CD4-positive, alpha-beta T cell treated with Interleukin-1 beta for 1 hour (primary cell): ENCODE results near the gene VWA8.
"Not testable (repeated sequence)": the region's sequence is repeated elsewhere in the genome, so short reads cannot be mapped to it uniquely, and the experiment has no call there.

Experiments
- DNase-seq, 2 donors: peaks; one replicate each; pipeline ENCODE4 v3.0.0-alpha.2; 2020 to 2022

VWA8 gene

DNA sequence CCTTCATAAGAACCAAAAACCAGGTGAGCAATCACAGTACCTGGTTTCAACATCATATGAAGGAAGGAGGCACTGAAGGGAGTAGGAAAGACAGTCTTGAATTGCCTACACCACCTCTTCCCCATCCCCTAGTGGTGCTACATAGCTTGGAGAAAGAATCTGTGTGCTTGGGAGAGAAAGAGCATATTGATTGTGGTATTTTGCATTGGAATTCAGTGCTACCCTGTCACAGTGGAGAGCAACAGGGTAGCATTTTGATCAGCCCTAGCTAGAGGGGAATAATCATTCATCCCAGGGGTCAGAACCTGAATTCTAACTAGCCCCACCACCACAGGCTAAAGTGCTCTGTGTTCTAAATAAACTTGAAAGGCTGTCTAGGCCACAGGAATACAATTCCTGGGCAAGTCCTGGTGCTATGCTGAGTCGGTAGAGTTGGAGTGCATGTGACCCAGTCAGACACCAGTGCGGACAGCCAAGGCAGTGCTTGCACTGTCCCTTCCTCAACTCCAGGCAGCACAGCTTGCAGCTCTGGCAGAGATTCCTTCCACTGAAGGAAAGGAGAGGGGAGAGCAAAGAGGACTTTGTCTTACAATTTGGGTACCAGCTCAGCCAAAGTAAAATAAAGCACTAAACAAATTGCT, 158.7 kb downstream of the VWA8 start:
- DNase-seq, result no peak

DNA sequence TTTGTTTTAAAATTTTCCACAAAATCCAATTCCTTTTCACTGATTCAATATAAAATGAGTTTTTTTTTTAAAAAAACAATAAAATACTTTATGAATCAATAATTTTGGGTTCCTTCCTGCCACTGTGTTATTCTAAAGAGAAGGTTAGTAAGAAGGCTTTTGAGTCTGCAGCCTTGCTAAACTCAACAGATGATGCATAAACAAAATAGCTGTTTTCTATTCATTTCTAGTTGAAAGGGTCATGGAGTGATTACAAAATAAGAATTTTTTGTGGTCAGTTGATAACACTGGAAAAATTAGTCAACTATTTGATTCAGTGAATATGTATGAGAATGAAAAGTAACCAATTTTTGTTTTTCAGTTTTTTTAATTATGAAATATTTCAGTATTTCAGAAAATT, 169.9 kb downstream of the VWA8 start:
- no peak for DNase-seq

DNA sequence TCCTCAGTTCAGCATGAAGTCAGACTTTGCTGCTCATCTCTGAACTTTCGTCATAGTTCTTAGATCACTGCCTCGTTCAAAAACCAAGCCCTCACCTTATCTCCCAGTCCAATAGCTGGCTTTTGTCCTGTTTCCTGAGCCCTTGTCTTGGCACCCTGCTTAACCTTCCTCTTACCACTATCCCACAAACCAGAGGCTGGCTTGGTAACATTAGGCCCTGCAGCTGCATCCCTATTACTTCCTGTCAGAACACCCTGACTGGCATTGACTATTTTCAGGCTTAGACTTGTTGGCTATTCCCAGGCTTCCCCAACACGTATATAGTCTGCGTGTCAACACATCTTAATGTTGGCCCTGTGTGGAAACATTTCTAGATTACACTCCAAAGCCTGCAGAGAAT, 172.4 kb downstream of the VWA8 start:
- no peak for DNase-seq

DNA sequence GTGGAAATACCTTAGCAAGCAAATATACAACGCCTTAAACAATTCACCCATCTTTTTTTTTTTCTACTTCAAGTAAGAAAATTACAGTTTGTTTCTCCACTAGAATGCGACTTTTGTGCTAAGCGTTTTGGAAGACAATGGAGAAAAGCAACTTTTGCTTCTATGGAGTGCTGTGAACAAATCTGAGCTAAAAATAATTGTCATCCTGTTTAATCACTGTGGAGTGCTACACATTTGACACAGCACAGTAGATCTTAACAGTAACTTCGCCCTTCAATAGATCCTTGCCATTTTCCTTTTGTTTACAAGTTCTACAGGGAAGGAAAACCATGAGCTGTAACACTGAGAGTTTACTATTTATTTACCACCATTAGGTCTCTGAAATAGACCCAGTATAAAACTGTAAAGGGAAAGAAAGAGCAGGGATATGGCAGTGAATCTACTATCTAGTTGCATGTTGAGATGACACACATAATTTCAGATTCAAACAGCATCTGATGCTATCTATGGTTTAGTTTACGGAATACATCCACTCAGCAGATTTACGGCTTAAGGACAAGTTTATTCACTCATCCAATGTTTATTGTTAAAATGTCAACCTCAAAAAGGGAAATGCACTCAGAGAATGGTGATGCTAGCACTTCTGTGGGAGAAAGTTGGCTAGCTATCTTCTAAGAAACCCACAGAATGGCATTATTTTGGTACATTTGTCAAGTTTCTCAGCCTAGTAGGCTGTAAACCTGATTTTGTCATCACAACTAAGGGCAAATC, 175.3 kb downstream of the VWA8 start:
- DNase-seq, result no peak

GRCh38 chr13:41782086-41782485, 178.8 kb downstream of the VWA8 start:
- DNase-seq, result no peak

DNA sequence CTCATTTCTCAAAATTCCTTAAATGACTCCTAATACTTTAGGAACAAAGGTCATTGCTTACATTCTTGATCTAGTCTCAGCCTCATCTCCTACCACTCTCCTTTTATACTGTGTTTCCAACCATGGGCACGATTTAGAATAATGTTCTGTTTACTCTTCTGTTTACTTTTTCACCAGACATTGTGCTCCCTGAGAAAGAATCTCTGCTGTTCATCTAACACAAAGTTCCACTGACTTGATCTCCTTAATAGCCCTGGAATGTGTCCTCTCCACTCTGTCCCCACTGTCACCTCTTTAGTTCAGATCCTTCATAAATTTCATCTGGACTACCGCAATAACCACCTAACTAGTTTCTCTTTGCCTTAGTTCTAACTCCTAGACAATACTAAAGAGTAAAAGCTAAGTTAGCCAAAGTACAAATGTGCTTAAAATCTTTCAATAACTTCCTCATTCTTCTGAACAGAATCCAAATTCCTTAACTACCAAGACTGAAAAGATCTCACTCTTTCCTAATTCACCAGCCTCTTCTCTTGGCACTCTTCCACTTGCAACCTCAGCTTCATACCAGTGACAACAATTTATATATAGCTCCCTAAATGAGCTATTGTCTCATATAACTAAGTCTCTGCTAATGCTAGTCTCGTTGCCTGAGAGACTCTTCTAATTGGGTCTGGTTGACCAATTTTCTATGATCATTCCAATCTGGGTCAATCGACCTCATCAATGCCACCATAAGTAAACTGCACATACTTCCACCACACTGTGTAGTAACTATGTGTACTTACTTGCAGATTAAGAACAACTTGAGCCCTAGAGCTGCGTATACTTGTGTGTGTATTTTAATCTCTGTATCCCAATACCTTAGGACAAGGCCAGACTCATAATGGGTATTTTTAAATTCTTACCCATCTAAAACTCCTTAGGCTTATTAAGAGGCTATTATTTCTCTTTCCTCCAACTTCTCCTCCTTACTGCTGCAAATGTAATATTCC, 179.9 kb downstream of the VWA8 start:
- no peak for DNase-seq

DNA sequence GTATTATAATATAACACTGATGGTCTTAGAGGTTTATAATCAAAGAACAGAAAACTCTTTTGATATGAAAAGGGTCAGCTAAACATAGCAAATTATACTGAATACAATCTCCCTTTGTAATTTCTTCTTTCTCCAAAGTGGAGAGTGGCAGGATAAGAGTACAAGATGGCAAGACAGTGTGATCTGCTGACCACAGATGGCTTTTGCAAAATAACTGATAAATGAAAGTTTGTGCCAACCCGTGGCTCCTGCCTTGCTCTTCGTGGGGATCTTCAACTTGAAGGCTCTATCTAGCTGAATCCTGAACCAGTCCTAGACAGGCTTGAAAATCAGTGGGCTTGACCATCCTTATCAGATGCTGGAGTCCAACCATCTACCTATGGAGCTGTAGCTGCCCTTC, 185.7 kb downstream of the VWA8 start:
- DNase-seq, result no peak

GRCh38 chr13:41774605-41775218, 186.2 kb downstream of the VWA8 start:
- DNase-seq, result no peak

DNA sequence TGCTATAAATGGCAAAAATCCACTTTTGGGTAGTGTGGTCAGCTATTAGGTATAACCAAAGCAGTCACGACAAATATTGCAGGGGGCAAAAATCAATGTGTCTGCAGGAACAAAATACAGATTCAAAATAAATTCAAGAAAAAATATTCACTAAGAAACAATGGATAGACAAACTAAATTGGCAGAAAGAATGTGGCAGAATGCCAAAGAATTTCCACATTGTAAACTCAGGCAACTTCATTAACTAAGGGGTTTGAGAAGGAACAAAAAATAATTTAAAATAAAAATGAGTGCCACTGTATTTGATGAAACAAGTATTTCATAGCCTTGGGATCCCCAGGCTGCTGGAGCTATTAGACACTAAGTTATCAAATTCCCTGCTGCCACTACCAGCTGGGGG, 193.1 kb downstream of the VWA8 start:
- no peak for DNase-seq

DNA sequence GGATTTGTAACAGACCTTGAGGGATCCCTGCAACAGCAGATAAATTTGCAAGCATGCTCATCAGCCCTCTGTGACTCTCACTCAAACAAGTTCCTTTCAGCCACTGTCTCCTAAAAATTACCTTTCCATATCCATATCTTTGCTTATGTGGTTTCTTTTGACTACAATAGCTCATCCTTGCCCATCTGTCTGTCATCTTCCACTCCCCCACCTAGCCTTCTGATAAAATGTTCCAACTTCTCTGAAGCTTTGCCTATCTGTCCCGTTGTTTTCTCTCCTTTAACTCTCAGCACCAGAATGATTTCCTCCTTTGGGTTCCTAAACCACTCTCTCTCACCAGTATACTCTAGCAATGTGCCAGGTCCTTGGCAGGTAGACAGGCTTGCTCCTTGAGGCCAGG, 194.5 kb downstream of the VWA8 start:
- DNase-seq, result no peak

DNA sequence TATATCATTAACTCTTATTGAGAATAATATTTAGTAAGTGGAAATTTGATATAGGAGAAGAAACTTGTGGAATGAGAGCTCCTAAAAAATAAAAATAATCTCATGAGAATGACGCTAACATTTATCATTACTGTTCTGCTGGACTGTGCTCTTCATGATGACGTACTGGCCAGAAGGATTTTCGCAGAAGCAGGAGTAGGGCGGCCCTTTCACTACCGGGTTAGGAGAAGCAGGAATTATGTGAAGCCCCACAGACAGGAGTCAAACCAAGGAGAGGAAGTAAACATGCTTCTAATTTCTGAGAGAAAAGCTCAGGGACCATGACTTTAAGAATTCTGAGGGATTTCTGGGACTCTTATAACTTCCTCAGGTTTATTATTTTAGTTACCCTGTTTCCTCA, 195.1 kb downstream of the VWA8 start:
- DNase-seq, result no peak

- no peak for DNase-seq
Observed at GRCh38 chr13:41765020-41765419, 195.9 kb downstream of the VWA8 start.

- no peak for DNase-seq
Observed at GRCh38 chr13:41764558-41764957, 196.4 kb downstream of the VWA8 start.

- DNase-seq, result no peak
Observed at GRCh38 chr13:41763782-41764181, 197.1 kb downstream of the VWA8 start.

DNA sequence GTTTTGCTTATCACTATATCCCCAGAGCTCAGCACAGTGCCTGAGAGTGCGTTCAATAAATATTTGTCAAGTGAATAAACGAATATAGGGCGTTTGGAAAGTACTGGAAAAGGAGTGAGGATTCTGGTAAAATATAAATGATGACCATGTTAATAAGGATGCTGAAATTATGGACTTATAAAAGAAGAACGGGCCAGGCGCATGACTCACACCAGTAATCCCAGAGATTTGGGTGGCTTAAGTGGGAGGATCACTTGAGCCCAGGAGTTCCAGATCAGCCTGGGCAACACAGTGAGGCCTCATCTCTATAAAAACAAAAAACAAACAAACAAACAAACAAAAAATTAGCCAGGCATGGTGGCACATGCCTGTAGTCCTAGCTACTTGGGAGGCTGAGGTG, 198.1 kb downstream of the VWA8 start:
- DNase-seq, result no peak

GRCh38 chr13:41756198-41756880, 204.6 kb downstream of the VWA8 start:
- no peak for DNase-seq

DNA sequence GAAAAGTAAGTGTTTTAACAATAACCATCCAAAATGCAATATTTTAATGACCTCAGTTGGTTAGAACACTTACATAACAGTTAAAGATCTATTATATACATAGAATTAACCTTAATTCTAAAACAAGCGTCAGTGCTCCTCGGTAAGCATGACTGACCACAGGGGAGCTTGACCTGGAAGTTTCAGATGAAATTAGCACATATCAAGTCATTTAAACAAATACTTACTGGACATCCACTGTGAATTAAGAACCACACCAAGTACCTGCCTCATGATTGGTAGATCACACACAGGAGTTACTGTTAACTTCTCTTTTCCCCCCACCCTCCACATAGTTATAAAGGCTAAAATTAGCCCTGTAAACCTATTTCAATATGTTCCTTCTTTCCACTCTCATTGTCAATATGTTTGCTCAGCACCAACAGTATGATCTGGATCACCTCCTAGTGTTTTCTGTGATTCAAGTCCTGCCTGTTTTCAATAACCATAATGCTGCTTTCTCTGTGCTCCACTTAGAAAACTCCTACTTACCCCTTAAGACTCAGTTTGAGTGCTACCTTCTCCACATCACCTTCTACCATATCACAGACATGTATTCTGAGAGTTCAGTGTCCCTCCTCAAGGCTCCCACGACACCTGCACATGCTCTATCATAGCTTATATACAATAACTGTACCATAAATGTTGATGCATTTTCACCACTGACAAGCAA, 209.0 kb downstream of the VWA8 start:
- no peak for DNase-seq

- no peak for DNase-seq
Observed at GRCh38 chr13:41751277-41751676, 209.6 kb downstream of the VWA8 start.

DNA sequence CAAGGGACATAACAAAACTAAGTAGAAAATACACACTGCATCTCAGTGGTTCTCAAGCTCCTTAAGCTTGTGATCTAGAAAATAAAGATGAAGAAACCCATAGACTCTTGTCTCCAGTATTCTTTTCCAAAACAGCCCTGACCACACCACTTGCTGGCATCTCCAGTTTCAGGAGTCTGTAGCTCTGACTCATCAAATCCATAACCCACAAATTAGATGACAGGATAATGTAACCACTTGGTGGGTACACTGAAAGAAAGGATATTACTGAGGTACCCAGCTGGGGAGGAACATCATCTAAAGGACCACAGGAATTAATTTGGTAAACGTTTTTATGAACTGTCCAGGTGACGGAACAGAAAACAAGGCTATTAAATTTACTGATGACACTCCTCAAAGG, 214.7 kb downstream of the VWA8 start:
- no peak for DNase-seq

DNA sequence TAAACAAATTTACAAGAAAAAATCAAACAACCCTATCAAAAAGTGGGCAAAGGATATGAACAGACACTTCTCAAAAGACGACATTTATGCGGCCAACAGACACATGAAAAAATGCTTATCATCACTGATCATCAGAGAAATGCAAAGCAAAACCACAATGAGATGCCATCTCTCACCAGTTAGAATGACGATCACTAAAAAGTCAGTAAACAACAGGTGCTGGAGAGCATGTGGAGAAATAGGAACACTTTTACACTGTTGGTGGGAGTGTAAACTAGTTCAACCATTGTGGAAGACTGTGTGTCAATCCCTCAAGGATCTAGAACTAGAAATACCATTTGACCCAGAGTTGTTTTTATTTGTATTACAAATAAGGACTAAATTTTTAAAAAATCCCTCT, 215.4 kb downstream of the VWA8 start:
- DNase-seq, result not testable (repeated sequence)

GRCh38 chr13:41742917-41743552, 217.9 kb downstream of the VWA8 start:
- no peak for DNase-seq
